HepG2 (cell line): ENCODE data around the gene ACTRT2. TPM values are rescaled to one million over a fixed set of nuclear protein-coding genes. Genes with fewer than 3 reads are reported as not detected.

Source experiments
- ATAC-seq: fragments of 200-7000 bp; cut with Tn5 transposase; 3 replicates; pipeline ENCODE4 v1.9.1; 2020; ENCODE audit warnings: mild to moderate bottlenecking, moderate library complexity
- BruUV-seq: library from RNA; stranded (reverse); fragments of 400-500 nt; replicated peaks from 2 replicates; lab custom pipeline; 2021; lab: Mats Ljungman, UMichigan
- CTCF ChIA-PET: fragments of 300-600 bp; formaldehyde crosslinking; extraction: SDS; loops from one replicate; lab custom pipeline; 2021; ENCODE audit warnings: low total read pairs, inconsistent platforms, low intra/inter-chr PET ratio; lab: Yijun Ruan, JAX
- POLR2A ChIA-PET: fragments of 350-600 bp; sonication (Branson Sonifier 250); formaldehyde crosslinking; loops from one replicate; lab custom pipeline; 2020; ENCODE audit warnings: antibody characterized with exemption, inconsistent platforms; lab: Yijun Ruan, JAX
- DNase-seq: peaks from one replicate; pipeline ENCODE4 v3.0.0-alpha.2; 2015; ENCODE audit warnings: low spot score
- FAIRE-seq: peaks from 3 replicates; lab custom pipeline; 2011; peaks lifted over from hg19 to GRCh38; lab: Jason Lieb, UNC
- H2AFZ ChIP-seq: one replicate; pipeline ENCODE4 v1.6.1; 2011; ENCODE audit warnings: low read length, inconsistent platforms
- H3K27ac ChIP-seq: fragments of 300-600 bp; 3 replicates; pipeline ENCODE4 v1.8.0; 2011; ENCODE audit warnings: mixed run types, mild to moderate bottlenecking, mixed read lengths, low read length, inconsistent platforms; ENCODE audit not compliant: insufficient read depth; ENCODE audit errors: extremely low read length
- H3K27me3 ChIP-seq, 2 experiments: fragments of 200-600 bp in 1 of 2; 2 replicates in 1 of 2; 3 replicates in 1 of 2; pipeline versions ENCODE4 v1.6.0 to v1.8.0; 2011; ENCODE audit warnings: low read length in 2 of 2, mild to moderate bottlenecking in 2 of 2, moderate library complexity in 2 of 2, inconsistent platforms in 1 of 2; ENCODE audit not compliant: insufficient read depth in 2 of 2, control insufficient read depth in 1 of 2
- H3K36me3 ChIP-seq, 2 experiments: fragments of 200-600 bp in 1 of 2; replicated peaks in 1 of 2; 2 replicates in 1 of 2; 3 replicates in 1 of 2; pipeline versions ENCODE4 v1.5.1 to v1.8.0; 2011; ENCODE audit warnings: low read length in 2 of 2, inconsistent platforms in 1 of 2; ENCODE audit not compliant: insufficient read depth in 2 of 2, control insufficient read depth in 1 of 2
- H3K4me1 ChIP-seq: 2 replicates; pipeline ENCODE4 v1.5.1; 2012; ENCODE audit warnings: low read length, inconsistent platforms; ENCODE audit not compliant: insufficient read depth
- H3K4me2 ChIP-seq: 2 replicates; pipeline ENCODE4 v1.6.0; 2011; ENCODE audit warnings: low read depth, low read length, inconsistent platforms
- H3K4me3 ChIP-seq, 3 experiments: fragments of 200-600 bp in 1 of 3; sonication (generic), shearing (Covaris generic) in 1 of 3; replicated peaks in 1 of 3; 2 replicates each; pipeline ENCODE4 v1.5.1; 2011 to 2016; ENCODE audit warnings: low read length in 3 of 3, inconsistent platforms in 2 of 3, low read depth in 2 of 3, mild to moderate bottlenecking in 2 of 3, control low read depth in 1 of 3, mixed read lengths in 1 of 3; ENCODE audit not compliant: insufficient read depth in 1 of 3
- H3K79me2 ChIP-seq: one replicate; pipeline ENCODE4 v1.6.1; 2011; ENCODE audit warnings: low read length, inconsistent platforms; ENCODE audit not compliant: insufficient read depth
- H3K9ac ChIP-seq: 2 replicates; pipeline ENCODE4 v1.6.0; 2011; ENCODE audit warnings: mild to moderate bottlenecking, low read depth, low read length, inconsistent platforms; ENCODE audit not compliant: insufficient read depth
- H3K9me3 ChIP-seq: 2 replicates; pipeline ENCODE4 v1.5.1; 2012; ENCODE audit warnings: mild to moderate bottlenecking, low read length
- H4K20me1 ChIP-seq: 2 replicates; pipeline ENCODE4 v1.6.0; 2011; ENCODE audit warnings: inconsistent platforms, mild to moderate bottlenecking, low read length, moderate library complexity; ENCODE audit not compliant: insufficient read depth
- ATF7-NPFF ChIP-seq: sonication (generic); formaldehyde crosslinking; IDR thresholded peaks from 2 replicates; pipeline ENCODE4 v1.8.1; 2023; ENCODE audit warnings: mild to moderate bottlenecking, low read depth, missing genetic modification reagents, moderate library complexity
- ATM ChIP-seq: fragments of 450-650 bp; IDR thresholded peaks from 2 replicates; pipeline ENCODE4 v1.7.1; 2017; ENCODE audit warnings: mild to moderate bottlenecking, borderline replicate concordance
- FOXA1 ChIP-seq, 2 experiments: fragments of 450-650 bp in 1 of 2; sonication (generic) in 1 of 2; formaldehyde crosslinking in 1 of 2; IDR thresholded peaks; 2 replicates each; pipeline versions ENCODE4 v1.4.0 to v1.6.1; 2016 to 2020; ENCODE audit warnings: missing genetic modification reagents in 1 of 2
- ISL2 ChIP-seq: sonication (generic); formaldehyde crosslinking; IDR thresholded peaks from 2 replicates; pipeline ENCODE4 v1.5.0; 2020; ENCODE audit warnings: missing genetic modification reagents
- KDM5A ChIP-seq: fragments of 200-600 bp; sonication (generic); IDR thresholded peaks from 2 replicates; pipeline ENCODE4 v1.7.0; 2018; ENCODE audit warnings: antibody characterized with exemption, mild to moderate bottlenecking, low read length, borderline replicate concordance
- PHF5A ChIP-seq: IDR thresholded peaks from one replicate; pipeline ENCODE4 v1.6.1; 2018; ENCODE audit warnings: low read depth, missing genetic modification reagents; ENCODE audit not compliant: unreplicated experiment
- SIN3A ChIP-seq: IDR thresholded peaks from 2 replicates; pipeline ENCODE4 v1.6.1; 2011; ENCODE audit warnings: low read depth, mild to moderate bottlenecking, control low read depth, low read length, borderline replicate concordance
- ZNF205 ChIP-seq: IDR thresholded peaks from 2 replicates; pipeline ENCODE4 v1.6.1; 2018; ENCODE audit warnings: missing biosample characterization, missing genetic modification reagents
- ZNF317 ChIP-seq: sonication (generic); formaldehyde crosslinking; IDR thresholded peaks from 2 replicates; pipeline ENCODE4 v1.5.0; 2020; ENCODE audit warnings: mild to moderate bottlenecking, missing genetic modification reagents
- ZNF749 ChIP-seq: sonication (generic); formaldehyde crosslinking; IDR thresholded peaks from 2 replicates; pipeline ENCODE4 v1.8.0; 2022; ENCODE audit warnings: mild to moderate bottlenecking, missing genetic modification reagents, moderate library complexity, borderline replicate concordance
- WGBS: methylation state at CpG from one replicate; pipeline ENCODE4 v1.1.6; 2017; ENCODE audit warnings: low lambda C conversion rate; 5-methylcytosine and 5-hydroxymethylcytosine counted together
- in situ Hi-C: cut with HindIII; loops from 2 replicates; pipeline ENCODE4 v1.10.0; 2017; ENCODE audit warnings: low pct_unique_long_range_greater_than_20kb; ENCODE audit not compliant: extremely low pct_ligation_motif_present
- intact Hi-C: fragments of 100-400 bp; cut with micrococcal nuclease; formaldehyde crosslinking; loops from one replicate; pipeline ENCODE4 v1.10.0; 2022; ENCODE audit not compliant: unreplicated experiment
- polyA plus RNA-seq, 8 experiments: library from polyadenylated mRNA; depleted of rRNA in 3 of 8; stranded (reverse) in 7 of 8; unstranded in 1 of 8; fragments of >200 nt; fragmentation: Illumina TruSeq in 4 of 8; extraction: Trizol in 4 of 8; gene quantifications; 2 replicates each; pipeline versions ENCODE4 v1.2.1 to v1.2.3, GENCODE V29; 2011 to 2016; ENCODE audit warnings: low read depth in 4 of 8, missing spikeins in 1 of 8, mixed read lengths in 1 of 8; ENCODE audit not compliant: insufficient read depth in 1 of 8
- total RNA-seq, 5 experiments: library from RNA; depleted of rRNA; stranded (reverse); fragments of >200 nt; fragmentation: Illumina TruSeq; extraction: Trizol; gene quantifications; 2 replicates each; pipeline ENCODE4 v1.2.3, GENCODE V29; 2016; ENCODE audit warnings: low read depth in 1 of 5
- TF ChIP-seq, protein P1 (sequence below): sonication (generic); formaldehyde crosslinking; IDR thresholded peaks from 2 replicates; pipeline ENCODE4 v1.5.1; 2020; ENCODE audit warnings: missing genetic modification reagents, mild to moderate bottlenecking, borderline replicate concordance
- TF ChIP-seq, protein P2 (sequence below): sonication (generic); formaldehyde crosslinking; IDR thresholded peaks from 2 replicates; pipeline ENCODE4 v1.4.0; 2020; ENCODE audit warnings: missing genetic modification reagents, mild to moderate bottlenecking, borderline replicate concordance

The ACTRT2 gene
- total and polyA plus RNA-seq, 2 of the 13 experiments (the other 11 are each of a cell fraction or from before 2014, with no cell fraction given): not detected

DNA sequence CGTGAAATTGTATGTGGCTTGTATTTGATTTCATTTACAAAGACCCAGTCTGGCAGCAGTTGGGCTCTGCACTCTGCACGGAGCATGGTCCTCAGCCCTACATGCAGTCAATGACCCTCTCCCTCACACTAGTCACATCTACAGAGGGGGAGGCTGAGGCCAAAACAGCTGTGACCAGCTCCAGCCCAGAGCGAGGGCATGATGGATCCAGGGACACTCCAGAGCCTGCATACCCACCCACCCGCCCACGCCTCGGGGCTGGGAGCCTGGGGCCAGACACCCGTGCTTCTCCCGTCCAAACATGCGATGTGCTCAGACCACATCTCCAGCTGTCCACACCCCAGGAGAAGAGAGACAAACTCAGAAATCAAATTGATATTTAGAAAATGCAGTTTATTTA is 33.8 kb downstream of the ACTRT2 start:
- Histone ChIP-seq H3K9me3 (no peaks in the 10 kb centered on the region), H3K36me3 (no peaks in the 10 kb centered on the region), H2AFZ (no peak overlapping the region), H4K20me1 (no peaks in the 10 kb centered on the region), H3K4me2 (no peak overlapping the region), H3K79me2 (no peaks in the 10 kb centered on the region), H3K4me1 (no peaks in the 10 kb centered on the region), H3K27me3 (peaks cover 3 to 39% of the 10 kb centered on the region in 2 experiments; a peak in 3 of 5 replicates), H3K9ac (no peak overlapping the region), H3K4me3 (no peak overlapping the region), H3K27ac (no peak overlapping the region)
- CTCF ChIA-PET: no interaction called here
- FAIRE-seq: no peak
- intact Hi-C loops (no loop called here), in situ Hi-C loops (loop anchor here (25.0 kb wide), 1 partner anchor 232 kb away; no protein-coding TSS in a partner anchor)
- no peak for TF ChIP-seq SIN3A
- TF ChIP-seq ATM: no peak
- no peak for TF ChIP-seq ZNF317 (CRISPR knock-in tag)
- TF ChIP-seq ZNF205 (CRISPR knock-in tag): no peak
- TF ChIP-seq ISL2 (CRISPR knock-in tag): no peak
- no peak for TF ChIP-seq ATF7-NPFF (CRISPR knock-in tag)
- no peak for TF ChIP-seq KDM5A
- TF ChIP-seq, protein P1, sequence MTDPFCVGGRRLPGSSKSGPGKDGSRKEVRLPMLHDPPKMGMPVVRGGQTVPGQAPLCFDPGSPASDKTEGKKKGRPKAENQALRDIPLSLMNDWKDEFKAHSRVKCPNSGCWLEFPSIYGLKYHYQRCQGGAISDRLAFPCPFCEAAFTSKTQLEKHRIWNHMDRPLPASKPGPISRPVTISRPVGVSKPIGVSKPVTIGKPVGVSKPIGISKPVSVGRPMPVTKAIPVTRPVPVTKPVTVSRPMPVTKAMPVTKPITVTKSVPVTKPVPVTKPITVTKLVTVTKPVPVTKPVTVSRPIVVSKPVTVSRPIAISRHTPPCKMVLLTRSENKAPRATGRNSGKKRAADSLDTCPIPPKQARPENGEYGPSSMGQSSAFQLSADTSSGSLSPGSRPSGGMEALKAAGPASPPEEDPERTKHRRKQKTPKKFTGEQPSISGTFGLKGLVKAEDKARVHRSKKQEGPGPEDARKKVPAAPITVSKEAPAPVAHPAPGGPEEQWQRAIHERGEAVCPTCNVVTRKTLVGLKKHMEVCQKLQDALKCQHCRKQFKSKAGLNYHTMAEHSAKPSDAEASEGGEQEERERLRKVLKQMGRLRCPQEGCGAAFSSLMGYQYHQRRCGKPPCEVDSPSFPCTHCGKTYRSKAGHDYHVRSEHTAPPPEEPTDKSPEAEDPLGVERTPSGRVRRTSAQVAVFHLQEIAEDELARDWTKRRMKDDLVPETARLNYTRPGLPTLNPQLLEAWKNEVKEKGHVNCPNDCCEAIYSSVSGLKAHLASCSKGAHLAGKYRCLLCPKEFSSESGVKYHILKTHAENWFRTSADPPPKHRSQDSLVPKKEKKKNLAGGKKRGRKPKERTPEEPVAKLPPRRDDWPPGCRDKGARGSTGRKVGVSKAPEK: no peak
- TF ChIP-seq ZNF749 (CRISPR knock-in tag): no peak
- TF ChIP-seq PHF5A (CRISPR knock-in tag): no peak
- TF ChIP-seq, protein P2, sequence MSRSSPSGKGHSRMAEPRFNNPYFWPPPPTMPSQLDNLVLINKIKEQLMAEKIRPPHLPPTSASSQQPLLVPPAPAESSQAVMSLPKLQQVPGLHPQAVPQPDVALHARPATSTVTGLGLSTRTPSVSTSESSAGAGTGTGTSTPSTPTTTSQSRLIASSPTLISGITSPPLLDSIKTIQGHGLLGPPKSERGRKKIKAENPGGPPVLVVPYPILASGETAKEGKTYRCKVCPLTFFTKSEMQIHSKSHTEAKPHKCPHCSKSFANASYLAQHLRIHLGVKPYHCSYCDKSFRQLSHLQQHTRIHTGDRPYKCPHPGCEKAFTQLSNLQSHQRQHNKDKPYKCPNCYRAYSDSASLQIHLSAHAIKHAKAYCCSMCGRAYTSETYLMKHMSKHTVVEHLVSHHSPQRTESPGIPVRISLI (CRISPR knock-in tag): no peak
- no peak for TF ChIP-seq FOXA1 (IDR thresholded peaks at IDR 0.05)
- no peak for TF ChIP-seq FOXA1 (CRISPR knock-in tag; IDR thresholded peaks at IDR 0.05)
- WGBS: 74% methylated on average over 8 of the region's 9 CpGs
- BruUV-seq: no TSS peak
- POLR2A ChIA-PET: no interaction called here
- no peak for ATAC-seq
- no peak for DNase-seq
